ENCODE data around the gene ESRRB.

ESRRB gene

DNA sequence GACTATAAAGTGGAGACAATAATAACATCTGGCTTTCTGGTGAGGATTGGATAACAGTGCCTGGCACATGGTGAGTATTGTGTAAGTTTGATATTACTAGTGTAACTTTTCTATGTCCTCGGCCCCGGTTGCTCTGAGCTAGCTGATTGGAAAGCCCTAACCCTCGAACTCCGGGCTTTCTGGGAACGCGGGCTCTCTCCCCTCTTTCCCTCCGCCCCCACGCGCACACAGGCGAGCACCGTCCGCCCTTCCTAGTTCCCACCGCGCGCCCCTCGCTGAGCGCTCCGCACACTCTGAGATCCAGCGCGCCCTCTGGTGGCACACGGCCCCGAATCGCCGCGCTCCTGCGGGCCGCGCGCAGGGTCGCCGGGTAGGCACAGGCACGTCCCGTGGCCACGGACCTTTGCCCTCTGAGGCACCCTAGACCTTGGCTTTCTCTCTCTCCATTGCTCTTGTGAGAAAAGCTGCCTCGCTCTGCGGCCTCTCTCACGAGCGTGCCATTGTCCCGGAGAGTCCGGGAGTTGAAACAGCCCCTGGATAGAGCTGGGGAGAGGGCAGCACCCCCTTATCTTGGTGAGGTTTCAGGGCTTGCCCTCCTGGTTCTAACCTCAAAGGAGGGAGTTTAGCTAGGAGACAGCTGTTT, 23.2 kb upstream of the ESRRB start:
- DNase-seq (ENCODE audit: low spot score) = no peak

DNA sequence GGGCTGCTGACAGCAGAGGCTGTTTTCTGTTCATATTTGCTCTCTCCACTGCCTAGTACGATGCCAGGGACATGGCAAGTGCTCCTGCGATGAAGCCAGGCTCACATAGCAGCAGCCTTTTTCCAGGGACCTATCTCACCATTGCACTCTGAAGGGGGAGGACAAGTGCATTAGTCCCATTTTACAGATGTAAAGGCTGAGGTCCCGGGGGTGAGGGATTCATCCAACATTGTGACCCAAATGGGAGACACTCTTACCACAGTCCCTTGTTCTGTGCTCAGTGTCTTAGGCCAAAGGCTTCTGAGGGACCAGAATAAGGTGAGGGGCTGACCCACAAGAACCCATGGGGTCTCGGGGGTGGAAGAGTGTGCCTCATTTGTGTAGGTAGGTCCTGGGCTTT, 21.6 kb upstream of the ESRRB start:
- DNase-seq (ENCODE audit: low spot score) = no peak

DNA sequence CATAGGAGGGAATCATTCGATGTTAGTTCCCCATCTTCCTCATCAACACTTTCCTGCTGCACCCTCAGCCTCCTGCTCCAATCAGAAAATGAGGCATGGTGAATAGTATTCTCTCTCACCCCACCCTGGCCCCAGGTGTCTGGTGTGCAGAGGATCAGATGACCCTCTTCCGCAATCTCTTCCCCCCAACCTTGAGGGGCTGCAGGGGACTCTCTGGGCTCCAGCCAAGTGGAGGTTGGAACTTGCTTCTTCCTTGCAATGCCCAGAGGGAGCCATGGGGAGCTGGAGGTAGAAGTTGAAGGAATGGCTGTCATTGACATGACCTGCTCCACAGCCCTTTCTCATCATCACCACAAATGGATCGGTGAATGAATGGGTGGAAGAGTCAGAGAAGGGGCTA, 20.2 kb upstream of the ESRRB start:
- no peak for DNase-seq (ENCODE audit: low spot score)

DNA sequence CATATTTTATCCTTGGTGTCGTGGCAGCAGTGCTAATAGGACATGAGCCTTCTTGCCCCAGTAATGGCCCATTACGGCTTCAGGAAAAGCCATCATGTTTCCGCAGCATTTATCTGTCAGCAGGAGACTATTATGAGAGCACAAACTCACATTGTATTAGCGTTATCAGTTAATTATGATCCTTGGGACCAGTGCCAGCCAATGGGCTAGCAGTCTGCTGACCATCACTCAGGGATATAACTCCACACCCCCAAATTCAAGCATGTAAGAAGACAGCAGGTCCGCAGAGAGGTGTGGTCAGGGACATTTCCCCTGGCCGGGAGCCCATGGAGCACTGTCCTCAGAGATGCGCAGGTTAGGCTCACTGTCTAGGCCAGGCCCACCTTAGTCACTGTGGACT, 4.9 kb upstream of the ESRRB start:
- DNase-seq (ENCODE audit: low spot score) = no peak

DNA sequence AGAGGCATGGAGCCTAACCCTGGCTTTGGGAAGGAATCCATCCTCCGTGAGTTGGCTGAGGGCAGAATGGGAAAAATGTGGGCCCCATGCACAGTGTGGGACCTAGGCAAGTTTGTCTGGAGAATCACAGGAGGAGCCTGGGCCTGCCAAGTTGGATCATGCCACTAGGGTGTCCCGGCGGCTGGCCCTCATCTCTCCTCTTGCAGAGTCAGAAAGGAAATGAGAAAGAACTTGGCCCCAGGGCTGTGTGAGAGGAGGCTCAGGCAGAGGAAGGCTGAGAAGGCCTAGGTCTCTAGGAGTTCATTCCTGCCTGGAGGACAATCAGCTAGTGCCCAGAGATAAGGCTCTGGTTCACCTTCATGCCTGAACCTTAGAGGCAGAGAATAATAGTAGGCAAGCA, 2.5 kb upstream of the ESRRB start:
- no peak for DNase-seq (ENCODE audit: low spot score)

DNA sequence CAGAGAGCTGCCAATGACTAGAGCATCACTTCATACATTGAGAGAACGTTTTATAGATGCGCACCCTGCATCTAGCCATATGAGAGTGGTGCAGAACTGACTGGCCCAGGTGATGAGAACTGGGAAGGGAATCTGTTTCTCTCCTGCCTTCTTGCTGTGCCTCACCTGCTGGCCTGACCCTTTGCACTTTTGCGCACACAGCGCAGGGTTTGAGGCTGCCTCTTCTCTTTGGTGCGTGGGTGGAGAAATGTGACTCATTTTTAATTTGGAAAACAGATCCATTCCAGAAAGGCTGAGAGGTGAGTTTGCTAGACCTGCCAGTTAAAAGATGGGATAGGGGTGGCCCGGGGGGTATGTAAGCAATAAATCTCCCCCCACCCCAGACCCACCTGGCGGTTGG, 453 bp upstream of the ESRRB start:
- DNase-seq (ENCODE audit: low spot score) = peak; percentile 7

DNA sequence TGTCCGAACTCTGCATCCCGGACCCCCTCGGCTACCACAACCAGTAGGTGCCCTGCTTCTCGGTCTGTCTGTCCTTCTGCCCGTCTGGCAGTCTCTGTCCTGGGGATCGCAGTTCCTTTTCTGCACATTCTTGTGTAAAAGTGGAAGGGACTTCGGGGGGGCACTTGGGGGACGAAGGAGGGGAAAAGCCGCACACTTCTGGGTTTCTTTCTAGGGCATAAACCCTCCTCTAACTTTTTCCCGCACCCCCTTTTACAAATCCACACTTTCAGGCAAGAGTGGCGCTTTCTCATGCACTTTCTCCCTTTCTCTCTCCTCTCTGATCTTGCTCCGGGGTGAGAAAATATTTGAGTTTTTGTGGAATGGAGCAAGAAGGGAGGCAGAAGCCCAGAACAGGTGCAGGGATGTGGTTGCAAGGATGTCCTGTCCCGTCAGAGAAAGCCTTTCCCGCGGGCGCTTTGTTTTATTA, 506 bp downstream of the ESRRB start:
- no peak for DNase-seq (ENCODE audit: low spot score)

DNA sequence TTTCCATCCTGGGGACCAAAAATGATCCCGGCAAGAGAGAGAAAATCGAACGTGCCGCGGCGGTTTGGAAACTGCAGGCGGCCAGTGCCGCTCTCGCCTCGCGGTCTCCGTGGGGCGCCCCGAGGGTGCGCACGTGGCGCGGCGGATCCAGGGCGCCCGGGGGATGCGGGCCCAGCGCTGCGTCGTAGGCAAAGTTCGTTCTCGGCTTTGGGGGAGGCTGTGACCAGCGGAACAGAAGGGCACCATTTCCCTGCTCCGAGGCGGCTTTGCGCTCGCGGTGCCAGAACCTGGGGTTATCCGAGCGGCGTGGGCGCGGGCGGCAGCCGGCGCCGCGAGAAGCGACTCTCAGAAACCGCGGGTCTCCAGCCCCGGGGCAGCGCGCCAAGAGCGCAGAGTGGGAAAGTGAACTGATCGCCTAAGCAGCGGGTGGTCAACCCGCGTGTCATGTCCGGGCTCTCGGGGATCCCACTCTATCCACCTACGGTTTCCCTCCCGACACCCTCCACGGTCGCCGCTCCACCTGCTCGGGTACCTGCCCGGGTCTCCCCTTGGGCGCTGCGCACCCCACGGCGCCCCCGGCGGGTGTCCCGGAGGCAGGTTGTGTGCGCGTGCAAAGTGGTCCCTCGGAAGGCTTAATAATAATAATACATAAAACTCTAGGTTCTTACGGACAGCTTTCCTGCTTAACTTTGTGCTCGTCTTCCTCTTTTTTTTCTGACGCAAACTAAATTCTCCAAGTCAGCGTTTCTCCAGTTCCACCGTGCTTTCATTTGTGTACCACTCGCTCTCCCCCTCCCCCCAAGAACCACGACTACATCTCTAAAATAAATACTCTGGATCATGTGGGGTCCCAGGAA, 1.2 kb downstream of the ESRRB start:
- DNase-seq (ENCODE audit: low spot score) = no peak

DNA sequence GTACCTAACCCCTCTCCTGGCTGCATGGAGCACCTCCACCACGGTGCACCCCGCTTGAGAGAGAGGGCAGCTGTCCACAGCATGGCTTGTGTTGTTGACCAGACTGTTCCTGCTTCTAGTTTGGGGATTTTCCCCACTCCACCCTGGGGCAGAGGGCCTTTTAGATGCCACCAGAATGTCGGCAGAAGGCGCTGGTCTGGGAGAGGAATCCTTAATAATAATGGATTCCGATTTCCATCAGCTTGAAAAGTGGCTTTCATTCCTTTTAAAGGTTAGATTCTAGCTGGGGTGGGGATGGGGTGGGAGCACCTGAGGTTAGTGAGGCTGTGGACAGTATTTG, 1.8 kb downstream of the ESRRB start:
- DNase-seq (ENCODE audit: low spot score) = no peak

DNA sequence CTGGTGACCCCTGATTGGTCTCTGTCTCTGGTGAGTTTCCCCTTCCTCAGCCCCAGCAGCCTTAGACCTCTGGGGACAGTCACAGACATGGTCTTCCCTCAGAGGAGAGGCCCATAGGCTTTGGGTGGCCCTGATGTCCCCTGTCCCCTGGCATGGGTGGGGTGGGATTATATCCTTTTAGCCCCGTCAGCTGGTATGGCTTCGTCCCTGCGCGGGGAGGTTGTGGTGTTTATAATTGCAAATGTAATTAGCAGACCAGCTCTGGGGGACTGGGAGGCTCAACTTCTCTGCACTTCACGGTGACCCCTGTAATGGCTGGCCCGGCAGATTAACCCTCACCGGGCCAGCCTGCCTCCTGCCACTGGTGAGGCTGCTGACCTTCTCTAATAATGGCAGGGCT, 5.1 kb downstream of the ESRRB start:
- DNase-seq (ENCODE audit: low spot score) = no peak

DNA sequence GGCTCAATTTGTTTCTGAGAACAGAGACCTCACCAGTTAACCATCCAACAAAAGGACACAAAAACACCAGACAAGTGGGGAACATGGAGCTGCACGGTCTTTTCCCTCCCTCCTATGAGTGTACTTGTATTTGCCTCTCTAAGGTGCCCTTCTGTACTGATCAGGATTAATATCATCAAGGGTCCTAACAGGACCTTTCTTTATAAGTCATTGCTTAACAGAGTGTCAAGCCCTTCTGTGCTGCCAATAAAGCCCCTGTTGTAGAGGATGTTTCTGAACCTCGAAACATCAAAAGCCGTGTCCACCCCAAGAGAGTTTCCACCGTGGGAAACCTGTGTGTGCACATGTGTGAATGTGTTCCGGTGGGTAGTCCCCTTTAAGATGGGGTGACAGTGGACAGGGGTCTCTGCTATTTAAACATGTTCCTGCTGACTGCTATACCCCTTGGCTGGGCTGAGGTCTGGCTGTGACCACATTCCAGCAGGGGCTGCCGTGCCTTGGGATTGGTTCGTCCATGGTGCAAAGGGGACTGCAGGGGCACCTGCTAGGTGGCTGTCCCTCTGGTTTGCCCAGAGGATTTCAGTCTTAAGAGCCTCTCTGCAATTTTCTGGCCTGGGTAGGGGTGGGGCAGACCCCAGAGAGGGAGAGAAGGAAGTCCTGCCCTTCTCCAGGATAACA, 6.0 kb downstream of the ESRRB start:
- DNase-seq (ENCODE audit: low spot score) = no peak

DNA sequence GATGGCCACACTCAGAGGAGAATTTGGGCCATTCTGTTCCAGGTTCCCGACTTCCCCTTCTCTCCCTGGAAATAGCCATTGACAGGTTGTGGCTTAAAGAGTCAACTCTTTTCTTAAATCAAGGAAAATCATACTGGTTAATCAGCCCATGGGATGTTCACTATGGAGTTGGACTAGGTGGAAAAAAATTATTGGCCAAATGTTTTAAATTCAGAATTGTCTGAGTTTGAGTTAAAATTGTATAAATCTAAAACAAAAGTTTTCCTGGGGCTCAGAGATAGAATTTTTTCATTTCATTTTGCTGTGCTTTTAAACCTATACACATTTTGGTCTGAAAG, 6.5 kb downstream of the ESRRB start:
- no peak for DNase-seq (ENCODE audit: low spot score)

DNA sequence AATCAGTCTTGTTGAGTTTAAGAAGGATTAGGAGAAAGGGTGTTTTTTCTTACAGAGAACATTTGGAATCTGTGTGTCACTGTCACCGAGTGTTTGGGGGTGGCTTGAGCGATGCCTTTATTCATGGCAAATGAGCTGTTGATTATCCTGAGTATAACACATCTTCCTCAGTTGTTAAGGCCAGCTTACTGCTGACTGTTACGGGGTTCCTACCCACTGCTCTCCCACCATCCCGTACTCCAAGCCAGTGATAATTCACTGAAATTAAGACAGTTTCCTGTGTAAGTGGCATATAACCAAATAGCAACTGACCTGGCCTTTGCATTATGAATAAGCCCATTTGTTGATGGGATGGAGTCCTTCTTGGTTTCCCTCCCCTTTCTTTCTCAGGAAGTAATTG, 9.5 kb downstream of the ESRRB start:
- DNase-seq (ENCODE audit: low spot score) = no peak

DNA sequence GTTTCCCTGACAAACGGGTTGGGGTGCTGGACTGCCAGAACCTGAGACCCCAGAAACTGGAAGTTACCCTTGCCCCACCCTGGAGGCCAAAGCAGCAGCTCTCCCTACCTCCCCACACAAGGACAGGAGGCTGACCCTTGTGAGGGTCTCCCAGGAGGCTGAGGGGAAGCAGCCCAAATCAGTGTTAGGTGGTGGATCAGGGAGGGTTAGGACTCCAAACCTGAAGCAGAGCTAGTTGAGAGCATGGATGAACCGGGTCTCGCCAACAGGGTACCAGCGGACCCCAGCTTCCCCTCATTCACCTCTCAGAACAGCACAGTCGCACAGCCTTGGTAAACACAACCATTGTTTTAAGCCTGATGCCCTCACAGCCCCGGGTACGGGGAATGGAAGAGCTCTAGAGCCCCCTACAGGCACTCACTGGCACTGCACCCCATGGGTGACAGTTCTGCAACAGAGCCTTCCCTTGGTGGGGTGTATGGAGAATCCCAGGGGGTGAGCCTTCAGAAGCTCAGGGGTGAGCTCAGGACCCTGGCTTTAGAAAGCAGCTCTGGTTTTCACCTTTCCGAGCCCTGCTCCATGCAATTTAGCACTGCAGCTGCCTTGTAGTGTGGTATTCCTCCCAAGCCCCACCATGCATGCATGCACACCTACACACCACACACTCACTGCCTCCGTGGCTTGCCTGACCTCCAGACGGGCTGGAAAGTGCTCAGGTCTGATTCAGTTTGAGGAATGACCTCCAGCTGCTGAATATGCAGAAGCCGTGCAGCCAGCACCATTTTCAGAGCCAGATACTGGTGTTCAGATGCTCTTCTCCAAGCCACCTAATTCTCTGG, 11.2 kb downstream of the ESRRB start:
- DNase-seq (ENCODE audit: low spot score) = peak; percentile 67

DNA sequence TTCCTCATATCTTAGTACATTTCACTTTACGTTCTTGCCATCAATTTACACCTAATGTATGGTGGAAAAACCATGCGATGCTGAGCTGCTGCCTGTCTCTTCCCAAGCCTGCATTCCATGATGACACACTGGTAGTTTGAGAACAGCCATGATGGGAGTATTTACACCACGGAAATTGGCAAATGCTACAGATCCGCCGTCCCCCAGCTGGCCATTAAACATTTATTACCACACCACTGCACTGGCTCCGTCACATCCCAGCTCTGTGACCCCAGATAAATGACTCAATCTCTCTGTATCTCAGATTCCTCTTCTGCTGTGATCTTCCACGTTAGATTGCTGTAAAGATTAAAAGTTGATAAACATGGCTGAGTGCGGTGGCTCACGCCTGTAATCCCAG, 13.9 kb downstream of the ESRRB start:
- no peak for DNase-seq (ENCODE audit: low spot score)

DNA sequence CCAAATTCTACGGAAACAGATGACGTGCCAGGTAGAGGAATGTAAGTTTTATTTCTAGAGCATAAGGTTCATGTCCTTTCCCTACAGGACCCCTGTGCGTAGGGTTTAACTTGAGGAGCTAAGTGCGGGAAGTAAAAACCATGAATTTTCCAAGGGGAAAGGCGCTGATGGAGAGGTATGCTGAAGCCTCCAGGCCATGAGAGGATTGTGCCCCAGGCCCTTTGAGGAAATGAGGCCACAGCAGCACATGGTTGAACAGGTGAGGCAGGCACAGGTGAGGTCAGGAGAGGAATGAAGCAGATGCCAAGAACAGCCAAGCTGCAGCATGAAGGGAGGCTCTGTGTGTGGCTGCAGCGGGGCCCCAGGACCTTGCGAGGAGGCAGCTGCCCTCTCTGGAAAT, 14.7 kb downstream of the ESRRB start:
- DNase-seq (ENCODE audit: low spot score) = no peak

DNA sequence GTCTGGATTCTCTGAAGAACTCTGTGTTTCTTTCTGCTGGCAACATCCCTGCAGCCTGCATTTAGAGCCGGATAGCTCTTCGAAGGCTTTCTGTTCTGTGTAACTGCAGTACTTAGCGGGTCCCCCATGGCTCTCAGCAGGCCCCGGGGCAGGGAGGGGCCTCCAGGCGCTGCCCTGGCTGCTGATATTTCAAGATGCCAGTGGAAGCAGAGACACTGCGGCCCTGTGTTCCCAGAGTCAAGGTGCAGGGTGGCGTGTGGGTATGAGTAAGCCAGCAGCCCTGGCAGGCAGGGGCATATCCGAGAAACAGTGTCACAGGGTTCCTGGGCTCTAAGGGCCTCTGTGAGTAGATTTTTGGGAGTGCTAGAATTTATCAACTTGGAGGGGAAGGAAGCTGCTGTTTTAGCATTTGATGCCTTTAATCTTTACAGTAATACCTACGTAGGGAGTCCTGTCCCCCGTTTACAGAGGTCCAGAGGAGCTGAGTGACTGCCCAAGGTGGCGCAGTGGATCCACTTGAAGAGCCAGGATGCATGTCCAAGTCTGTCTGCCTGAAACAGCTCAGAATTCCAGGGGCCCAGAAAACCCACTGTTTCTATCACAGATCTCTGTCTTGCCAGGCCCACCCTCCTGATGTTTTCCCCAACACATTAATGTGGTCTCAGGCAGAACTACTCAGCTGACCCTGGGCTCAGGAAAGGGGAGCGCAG, 16.2 kb downstream of the ESRRB start:
- DNase-seq (ENCODE audit: low spot score) = no peak

DNA sequence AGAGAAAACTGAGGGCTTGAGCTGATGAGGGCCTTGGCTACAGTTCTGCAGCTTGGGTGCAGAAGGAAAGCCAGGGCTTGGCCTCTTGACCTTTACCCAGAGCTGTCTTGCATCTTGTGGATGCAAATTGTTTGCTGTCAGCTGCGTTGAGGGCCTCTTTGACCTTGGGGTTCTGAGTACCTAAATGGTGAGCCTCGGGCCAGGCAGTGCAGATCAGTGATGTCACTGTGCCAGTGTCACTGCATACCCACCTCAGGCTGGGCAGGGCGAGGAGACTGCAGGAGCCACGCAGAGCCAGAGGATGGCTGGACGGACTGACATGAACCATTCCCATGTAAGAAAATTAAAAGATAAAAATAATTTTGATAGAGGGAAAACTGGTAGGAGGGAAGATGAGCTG, 18.6 kb downstream of the ESRRB start:
- DNase-seq (ENCODE audit: low spot score) = no peak

DNA sequence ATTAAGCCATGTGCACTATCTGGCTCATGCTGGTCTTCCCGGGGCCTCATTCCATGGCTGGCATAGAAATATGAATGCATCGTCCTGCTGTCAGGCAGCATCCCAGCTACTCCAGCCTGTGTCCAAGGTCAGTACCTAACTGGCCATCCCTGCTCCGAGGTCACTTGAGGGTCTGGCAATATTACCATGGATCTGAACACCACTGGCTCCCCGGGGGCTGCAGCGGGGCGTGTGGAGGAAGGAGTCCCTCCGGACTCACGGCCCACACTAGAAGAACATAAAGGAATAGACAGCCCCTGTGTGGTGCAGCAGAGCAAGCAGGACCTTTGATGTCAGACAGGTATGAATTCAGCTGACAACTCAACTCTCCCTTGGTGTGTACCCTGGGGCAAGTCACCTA, 19.2 kb downstream of the ESRRB start:
- DNase-seq (ENCODE audit: low spot score) = no peak

DNA sequence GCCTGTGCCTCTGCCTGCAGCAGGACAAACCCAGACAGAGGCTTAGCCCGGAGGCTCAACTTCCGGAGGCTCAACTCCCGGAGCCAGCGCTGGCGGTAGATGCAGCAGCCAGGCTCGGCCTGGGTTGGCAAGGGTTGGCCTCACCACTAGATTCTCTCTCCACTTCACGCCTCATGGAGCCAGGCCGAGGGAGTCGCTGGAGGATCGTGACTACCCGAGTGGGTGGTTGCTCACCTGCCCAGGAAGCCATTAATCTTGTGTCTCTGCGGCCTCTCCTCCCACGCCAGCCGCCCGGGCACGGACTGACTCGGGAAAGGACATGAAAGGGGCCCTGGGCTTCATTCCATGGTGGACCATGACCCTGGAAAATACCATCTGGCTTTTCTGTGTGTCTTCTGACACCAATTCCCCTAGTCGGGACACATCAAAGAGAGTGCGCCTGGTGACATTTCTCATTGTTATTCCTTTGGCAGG, 20.8 kb downstream of the ESRRB start:
- DNase-seq (ENCODE audit: low spot score) = no peak

DNA sequence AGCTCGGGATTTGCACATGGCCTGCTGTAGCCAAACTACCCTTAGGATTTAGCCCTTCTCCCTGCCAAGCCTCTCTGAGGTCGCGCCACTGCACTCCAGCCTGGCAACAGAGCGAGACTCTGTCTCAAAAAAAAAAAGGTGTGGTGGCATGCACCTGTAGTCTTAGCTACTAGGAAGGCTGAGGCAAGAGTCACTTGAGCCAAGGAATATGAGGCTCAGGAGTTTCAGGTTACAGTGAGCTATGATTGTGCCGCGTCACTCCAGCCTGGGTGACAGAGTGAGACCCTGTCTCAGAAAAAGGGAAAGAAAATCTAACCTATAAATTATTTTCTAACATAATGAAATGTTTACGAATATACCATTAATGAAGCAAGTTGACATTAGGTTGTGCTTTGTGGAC, 29.7 kb downstream of the ESRRB start:
- no peak for DNase-seq (ENCODE audit: low spot score)

All from putamen (tissue), 1 donor.